Aorta (tissue), 5 donors: Measurements from ENCODE around the gene C19orf47. TPM values are rescaled to one million over a fixed set of nuclear protein-coding genes. Genes with fewer than 3 reads are reported as not detected.

Source experiments
- ATAC-seq: fragments of 200-7000 bp; cut with Tn5 transposase; one replicate; pipeline ENCODE4 v1.9.1; 2022; ENCODE audit warnings: moderate library complexity; ENCODE audit not compliant: low FRiP score
- DNase-seq, 2 donors: peaks; one replicate each; pipeline ENCODE4 v3.0.0-alpha.2; 2020
- H3K27ac ChIP-seq, 2 donors: one replicate each; pipeline ENCODE4 v1.5.1; 2013; ENCODE audit warnings: low read length in 2 of 2, mild to moderate bottlenecking in 2 of 2, moderate library complexity in 2 of 2, control low read depth in 1 of 2, inconsistent platforms in 1 of 2, low read depth in 1 of 2
- H3K27me3 ChIP-seq, 2 donors: one replicate each; pipeline ENCODE4 v1.6.1; 2013; ENCODE audit warnings: control low read depth in 1 of 2, low read length in 1 of 2, mild to moderate bottlenecking in 1 of 2, moderate library complexity in 1 of 2; ENCODE audit not compliant: insufficient read depth in 2 of 2, control insufficient read depth in 1 of 2
- H3K36me3 ChIP-seq, 2 donors: one replicate each; pipeline ENCODE4 v1.6.1; 2013; ENCODE audit warnings: control low read depth in 1 of 2, low read length in 1 of 2, mild to moderate bottlenecking in 1 of 2; ENCODE audit not compliant: insufficient read depth in 2 of 2, control insufficient read depth in 1 of 2
- H3K4me1 ChIP-seq, 2 donors: one replicate each; pipeline ENCODE4 v1.6.1; 2013; ENCODE audit warnings: low read length in 2 of 2, control low read depth in 1 of 2, mild to moderate bottlenecking in 1 of 2, moderate library complexity in 1 of 2; ENCODE audit not compliant: insufficient read depth in 2 of 2, control insufficient read depth in 1 of 2
- H3K4me3 ChIP-seq, 2 donors: one replicate each; pipeline ENCODE4 v1.5.1; 2013; ENCODE audit warnings: low read length in 2 of 2, control low read depth in 1 of 2, mild to moderate bottlenecking in 1 of 2
- H3K9me3 ChIP-seq: one replicate; pipeline ENCODE4 v1.6.1; 2013; ENCODE audit warnings: mild to moderate bottlenecking, low read length; ENCODE audit not compliant: control insufficient read depth
- WGBS, 2 donors: extraction: QIAGEN DNeasy Blood & Tissue Kit; methylation state at CpG; one replicate each; pipeline ENCODE4 v1.1.7; 2013; 5-methylcytosine and 5-hydroxymethylcytosine counted together
- intact Hi-C, 2 donors: fragments of 100-400 bp; cut with DNase I; formaldehyde crosslinking; loops; one replicate each; pipeline versions ENCODE4 v1.14.2 to v1.15.0; 2022
- polyA plus RNA-seq, 2 donors: library from polyadenylated mRNA; stranded (reverse); fragments of 200-250 nt; gene quantifications; one replicate each; pipeline ENCODE4 v1.2.3, GENCODE V29; 2013
- total RNA-seq, 2 donors: library from RNA; stranded (reverse); fragmentation: NEBNext Ultra II Directional; extraction: Animal tissue kit (Norgen Biotek cat#: 25700); gene quantifications; one replicate each; pipeline ENCODE4 v1.2.1, GENCODE V29; 2021
- donor health status: healthy with polysubstance abuse.
- donor health status: Bipolar disorder and iron deficiency.
- donor health status: DM: no; HTN: no; CAD: no.
- donor health status: DM: no; HTN: no; CAD: no.
- donor health status: DM: yes; HTN: yes; CAD: no.

The C19orf47 gene
- total and polyA plus RNA-seq, 4 donors, result 11.3 to 22.3 (median 18.7) TPM

DNA sequence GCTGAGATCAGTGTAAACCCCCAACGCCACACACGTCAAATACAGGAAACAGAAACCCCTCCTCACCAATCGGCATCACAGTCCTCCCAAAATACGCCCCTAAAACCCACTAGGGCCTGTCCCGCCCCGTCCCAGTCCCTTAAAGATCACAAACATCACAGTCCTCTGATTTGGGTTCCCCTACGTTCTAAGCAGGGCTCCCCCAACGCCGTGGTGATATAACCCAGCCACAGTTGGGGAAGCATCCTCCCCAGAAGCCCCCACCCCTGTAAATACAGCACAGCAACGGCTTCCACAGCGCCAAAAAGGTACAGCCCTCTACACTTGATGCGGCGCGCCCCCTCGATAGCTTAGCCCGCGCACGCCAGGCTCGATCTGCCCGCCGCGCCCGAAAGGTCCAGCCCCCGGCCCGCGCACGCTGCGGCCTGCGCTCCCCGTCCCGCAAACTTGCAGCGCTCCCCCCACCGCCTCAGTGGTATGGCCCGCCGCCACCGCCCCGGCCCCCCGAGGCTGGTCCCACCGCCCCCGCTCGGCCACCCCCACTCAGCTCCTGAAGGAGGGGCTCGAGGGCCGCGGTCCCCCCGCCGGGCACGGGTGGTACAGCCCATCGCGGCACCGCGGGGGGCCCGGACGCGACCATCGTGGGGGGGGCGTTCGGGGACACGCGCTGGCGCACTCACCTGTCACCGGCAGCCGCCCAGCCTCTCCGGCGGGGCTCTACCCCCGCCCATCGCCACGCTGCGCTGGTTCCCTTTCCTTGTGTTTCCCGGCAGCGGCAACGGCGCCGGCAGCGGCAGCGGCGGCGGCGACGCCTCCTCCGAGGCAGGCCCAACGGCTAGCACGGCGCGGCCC is 63.5 kb downstream of the C19orf47 start, which contains the start of gene AKT2:
Gene AKT2, minus strand, starts transcription at position 845 of the 852 bp plus-strand sequence. CDS start 20,078 bp downstream, outside the sequence.
- H3K27me3 ChIP-seq, result no peaks in the 10 kb centered on the region
- no peaks in the 10 kb centered on the region for H3K36me3 ChIP-seq
- H3K4me3 ChIP-seq, result peak within 1 kb of the TSS; percentile 64 to 97
- H3K4me1 ChIP-seq, result no peaks in the 10 kb centered on the region
- 1% methylated on average over 51 to 84 of the region's 84 CpGs for WGBS, 2 donors
- DNase-seq (peak; percentile 75 to 90), ATAC-seq (peak; percentile 61)
- intact Hi-C loops, result no loop called here
- no peaks in the 10 kb centered on the region for H3K9me3 ChIP-seq
- H3K27ac ChIP-seq, result peak within 1 kb of the TSS; percentile 79 to 95

DNA sequence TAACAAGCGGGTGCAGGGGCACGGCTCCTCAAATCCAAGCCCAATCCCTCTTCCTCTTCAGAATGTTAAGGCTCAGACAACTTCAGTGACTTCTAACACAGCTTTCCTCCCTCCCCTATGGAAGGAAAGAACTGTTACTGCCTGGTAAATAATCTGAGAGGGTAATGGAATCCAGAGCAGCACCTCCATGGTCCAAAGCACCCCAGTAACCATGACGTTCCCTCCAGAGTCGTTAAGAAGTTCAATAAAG is 64.0 kb downstream of the C19orf47 start:
- Histone ChIP-seq H3K9me3 (no peaks in the 10 kb centered on the region), H3K36me3 (no peaks in the 10 kb centered on the region), H3K27ac (no peak overlapping the region), H3K4me1 (no peaks in the 10 kb centered on the region), H3K27me3 (no peaks in the 10 kb centered on the region), H3K4me3 (peak overlapping the region; percentile 64 to 97)
- intact Hi-C loops, result no loop called here
- DNase-seq (no peak), ATAC-seq (no peak)
- 5 to 7% methylated on average over 4 of the region's 4 CpGs for WGBS, 2 donors

DNA sequence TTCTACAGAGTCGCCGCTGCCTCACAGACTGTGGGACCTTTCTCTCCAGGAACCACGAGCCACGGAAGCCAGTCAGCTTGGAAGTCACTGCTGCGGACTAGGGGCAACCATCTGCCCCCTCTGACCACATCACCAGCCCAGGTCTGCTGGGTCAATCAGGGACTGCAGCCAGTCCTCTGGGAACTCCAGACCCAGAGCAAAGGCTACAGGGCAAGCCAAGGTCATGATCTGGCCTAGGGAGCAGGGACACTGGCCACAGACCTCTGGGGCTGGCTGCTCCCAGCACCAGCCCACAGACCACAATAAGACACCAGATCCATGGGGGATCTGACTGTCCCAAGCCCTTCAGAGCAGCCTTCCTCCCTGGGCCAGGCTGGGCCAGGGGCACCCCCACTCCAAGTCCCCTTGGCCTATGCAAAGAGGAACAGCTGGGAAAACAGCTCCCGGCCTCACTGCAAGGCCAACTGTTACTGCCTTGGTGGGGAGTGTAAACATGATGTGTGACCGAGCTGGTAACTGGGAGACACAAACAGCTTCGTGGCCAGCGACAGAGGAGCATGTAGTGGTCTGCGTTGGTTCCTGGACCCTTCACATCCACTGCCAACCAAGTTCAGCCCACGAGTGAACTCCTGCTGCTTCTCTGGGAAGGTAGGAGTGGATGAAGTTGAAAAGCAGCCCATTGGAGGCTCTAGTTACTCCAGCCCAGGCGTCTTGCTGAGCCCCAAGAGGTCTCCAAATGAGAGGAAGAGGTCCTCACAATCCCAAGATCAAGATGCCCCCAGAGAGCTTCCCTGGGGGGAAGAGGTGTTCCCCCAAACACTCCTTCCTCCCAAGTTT is 64.6 kb downstream of the C19orf47 start:
- ATAC-seq (no peak), DNase-seq (peak in 1 of 2 donors; percentile 68)
- Histone ChIP-seq H3K27ac (no peak overlapping the region), H3K27me3 (no peaks in the 10 kb centered on the region), H3K4me3 (peak overlapping the region in 1 of 2 donors; percentile 97), H3K9me3 (no peaks in the 10 kb centered on the region), H3K36me3 (no peaks in the 10 kb centered on the region), H3K4me1 (no peaks in the 10 kb centered on the region)
- 34 to 42% methylated on average over 12 of the region's 12 CpGs for WGBS, 2 donors
- intact Hi-C loops, result no loop called here

DNA sequence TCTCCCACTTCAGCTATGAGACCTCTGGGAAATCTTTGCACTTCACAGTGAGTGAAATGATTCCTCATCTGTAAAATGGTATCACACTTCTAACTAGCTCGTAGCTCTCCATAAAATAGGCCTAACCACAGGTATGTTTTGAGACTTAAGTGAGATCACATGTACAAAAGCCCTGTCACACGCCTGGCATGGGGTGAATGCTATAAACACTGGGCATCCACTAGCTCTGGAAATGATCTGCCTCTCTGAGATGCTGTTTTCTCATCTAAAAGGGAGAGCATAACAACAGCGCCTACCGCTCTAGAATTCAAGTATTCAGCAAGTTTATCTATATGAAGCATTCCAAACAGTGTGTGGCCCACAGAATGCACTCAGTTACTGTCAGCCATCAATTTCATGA is 65.3 kb downstream of the C19orf47 start:
- H3K9me3 ChIP-seq, result no peaks in the 10 kb centered on the region
- H3K36me3 ChIP-seq, result no peaks in the 10 kb centered on the region
- ATAC-seq (no peak), DNase-seq (peak in 1 of 2 donors; percentile 9)
- no peak overlapping the region for H3K4me3 ChIP-seq
- H3K27me3 ChIP-seq, result no peaks in the 10 kb centered on the region
- no peak overlapping the region for H3K27ac ChIP-seq
- intact Hi-C loops, result no loop called here
- H3K4me1 ChIP-seq, result no peaks in the 10 kb centered on the region
- 77 to 78% methylated on average over 4 of the region's 4 CpGs for WGBS, 2 donors

DNA sequence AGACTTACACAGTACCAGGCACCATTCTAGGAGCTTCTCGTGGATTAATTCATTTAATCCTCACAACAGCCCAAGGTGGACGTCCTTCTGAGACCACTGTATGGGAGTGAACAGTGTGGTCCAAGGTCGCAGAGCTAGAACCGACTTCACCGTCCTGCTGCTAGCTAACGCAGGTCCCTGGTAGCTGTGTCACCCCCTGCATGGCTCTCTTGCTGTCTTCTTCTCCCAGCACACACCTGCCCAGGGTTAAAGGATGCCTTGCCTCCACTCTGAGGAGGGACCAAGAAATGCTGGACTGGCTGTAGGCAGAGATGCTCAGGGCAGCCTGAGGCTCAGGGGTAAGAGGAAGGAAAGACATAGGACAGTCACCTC is 66.0 kb downstream of the C19orf47 start:
- no peaks in the 10 kb centered on the region for H3K27me3 ChIP-seq
- H3K36me3 ChIP-seq, result no peaks in the 10 kb centered on the region
- intact Hi-C loops, result no loop called here
- ATAC-seq, result no peak
- H3K4me3 ChIP-seq, result no peak overlapping the region
- H3K27ac ChIP-seq, result no peak overlapping the region
- no peaks in the 10 kb centered on the region for H3K4me1 ChIP-seq
- H3K9me3 ChIP-seq, result no peaks in the 10 kb centered on the region
- DNase-seq, result peak in 1 of 2 donors; percentile 28
- 83 to 91% methylated on average over 6 of the region's 6 CpGs for WGBS, 2 donors

DNA sequence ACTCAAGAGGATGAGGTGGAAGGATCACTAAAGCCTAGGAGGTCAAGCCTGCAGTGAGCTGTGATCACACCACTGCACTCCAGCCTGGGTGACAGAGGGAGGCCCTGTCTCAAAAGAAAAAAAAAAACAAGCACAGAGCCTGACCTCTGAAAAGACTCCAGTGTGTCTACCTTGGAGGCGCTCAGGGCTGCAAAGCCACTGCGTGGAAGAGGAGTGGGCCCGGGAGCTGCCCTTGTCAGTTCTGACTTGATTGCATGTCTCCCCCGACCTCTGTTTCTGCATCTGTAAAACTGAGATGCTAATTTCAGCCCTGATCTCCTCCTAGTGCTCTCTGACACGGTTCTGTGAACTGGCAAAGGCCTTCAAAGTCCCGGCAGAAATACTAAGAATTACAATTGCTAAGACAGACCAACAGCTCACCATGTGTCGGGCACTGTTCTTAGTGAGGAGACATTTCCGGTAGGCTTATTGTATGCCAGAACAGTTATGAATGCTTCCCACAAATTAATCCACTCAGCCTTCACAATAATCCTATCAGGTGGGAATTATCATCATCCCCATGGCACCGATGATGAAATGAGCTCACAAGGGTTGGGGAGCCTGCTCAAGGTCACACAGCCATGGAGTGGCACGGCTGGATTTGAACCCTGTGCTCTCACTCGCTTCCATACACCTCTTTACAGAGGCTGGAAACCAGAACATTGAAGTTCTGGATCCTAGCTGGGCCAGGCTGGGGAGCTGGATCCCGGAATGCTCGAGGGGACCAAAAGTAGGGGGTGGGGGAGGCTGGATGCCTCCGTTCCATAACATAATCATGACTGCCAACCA is 66.6 kb downstream of the C19orf47 start:
- intact Hi-C loops, result no loop called here
- ATAC-seq (no peak), DNase-seq (peak in 1 of 2 donors; percentile 51)
- H3K27me3 ChIP-seq, result no peaks in the 10 kb centered on the region
- WGBS, 2 donors, result 76 to 77% methylated on average over 14 of the region's 14 CpGs
- no peaks in the 10 kb centered on the region for H3K36me3 ChIP-seq
- no peak overlapping the region for H3K4me3 ChIP-seq
- no peaks in the 10 kb centered on the region for H3K9me3 ChIP-seq
- no peak overlapping the region for H3K27ac ChIP-seq
- H3K4me1 ChIP-seq, result no peaks in the 10 kb centered on the region

DNA sequence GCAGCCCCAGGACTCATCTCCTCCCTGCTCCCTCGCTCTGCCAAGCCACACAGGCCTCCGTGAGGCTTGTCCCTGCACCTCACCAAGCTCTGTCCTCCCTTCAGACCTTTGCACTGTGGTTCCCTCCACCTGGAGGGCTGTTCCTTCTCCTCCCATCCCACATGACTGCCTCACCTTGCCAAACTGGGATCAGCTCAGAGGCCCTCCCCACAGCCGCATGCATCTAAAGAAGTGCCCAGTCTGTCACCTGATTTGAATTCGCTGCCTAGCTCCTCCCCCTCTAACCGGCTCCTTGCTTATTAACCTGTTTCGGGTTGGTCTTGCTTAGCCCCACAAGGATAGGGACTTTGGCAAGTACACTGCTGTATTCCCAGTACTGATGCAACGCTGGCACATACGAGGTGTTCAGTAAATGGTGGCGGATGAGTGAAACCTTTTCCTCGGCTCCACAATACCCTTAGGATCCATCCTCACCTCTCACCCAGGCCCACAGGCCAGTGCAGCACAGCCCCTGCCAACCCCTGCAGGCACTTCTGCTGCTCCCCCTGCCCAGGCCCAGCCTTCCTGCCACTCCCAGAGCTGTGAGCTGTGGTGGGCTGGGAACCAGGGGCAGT is 67.5 kb downstream of the C19orf47 start:
- no peaks in the 10 kb centered on the region for H3K27me3 ChIP-seq
- no peak for ATAC-seq
- no peaks in the 10 kb centered on the region for H3K9me3 ChIP-seq
- H3K4me3 ChIP-seq, result no peak overlapping the region
- no peak overlapping the region for H3K27ac ChIP-seq
- no peaks in the 10 kb centered on the region for H3K36me3 ChIP-seq
- WGBS, 2 donors, result 57 to 67% methylated on average over 10 of the region's 10 CpGs
- intact Hi-C loops, result no loop called here
- DNase-seq, result peak in 1 of 2 donors; percentile 63
- no peaks in the 10 kb centered on the region for H3K4me1 ChIP-seq
